DMS153 treated with DMSO at 0.1 percent for 48 hours (cell line): ENCODE measurements around the gene SRL.
"Not testable (repeated sequence)": the region's sequence is repeated elsewhere in the genome, so short reads cannot be mapped to it uniquely, and the experiment has no call there.

Experiments used
- DNase-seq: peaks from one replicate; lab custom pipeline; 2025; ENCODE audit not compliant: unreplicated experiment; lab: John Stamatoyannopoulos, UW

The SRL gene

DNA sequence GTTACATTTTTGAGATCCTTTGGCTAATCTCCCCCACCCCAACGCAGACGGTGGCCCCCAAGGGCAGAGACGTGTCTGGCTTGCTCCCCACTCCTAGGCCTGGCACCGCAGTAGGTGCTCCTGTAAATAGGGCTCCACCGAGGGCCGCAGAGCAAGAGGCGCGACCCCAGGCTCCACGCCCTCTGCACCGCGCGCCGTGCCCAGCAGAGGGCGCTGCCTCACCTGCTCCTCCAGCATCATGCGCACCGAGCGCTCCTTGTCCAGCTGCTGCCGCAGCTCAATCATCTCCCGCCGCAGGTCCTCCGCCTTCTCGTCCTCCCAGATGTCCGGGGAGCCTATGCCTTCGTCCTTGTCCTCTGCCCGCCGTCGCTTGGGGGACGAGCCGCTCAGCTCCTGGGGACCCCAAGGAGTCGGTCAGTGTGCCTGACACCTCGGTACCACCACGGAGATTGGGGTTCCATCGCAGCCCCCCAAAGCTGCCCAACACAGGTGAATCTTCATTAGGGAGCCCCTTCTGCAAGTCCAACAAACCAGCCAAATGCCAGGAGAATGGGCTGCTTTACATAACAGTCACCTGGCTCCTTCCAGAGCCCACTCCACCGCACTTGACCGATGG lies 19.8 kb upstream of the SRL start:
- no peak for DNase-seq

DNA sequence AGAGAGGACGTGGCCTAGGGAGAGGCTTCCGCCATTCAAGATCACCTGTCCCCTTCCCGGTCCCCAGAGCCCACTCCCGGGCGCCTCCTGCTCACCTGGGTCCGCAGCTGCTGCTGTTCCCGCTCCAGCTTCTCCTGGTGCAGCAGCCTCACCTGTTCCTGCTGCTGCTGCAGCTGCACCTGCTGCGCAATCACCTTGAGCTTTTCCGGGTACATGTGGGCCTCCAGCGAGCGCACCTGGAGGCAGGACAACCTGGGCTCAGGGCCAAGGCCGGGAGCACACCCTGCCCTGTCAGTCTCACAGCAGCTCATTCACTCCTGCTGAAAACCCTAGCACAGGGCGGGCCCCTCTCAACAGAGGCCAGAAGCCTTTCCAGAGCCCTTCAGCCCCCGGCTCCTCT lies 18.5 kb upstream of the SRL start:
- peak; percentile 95 for DNase-seq

DNA sequence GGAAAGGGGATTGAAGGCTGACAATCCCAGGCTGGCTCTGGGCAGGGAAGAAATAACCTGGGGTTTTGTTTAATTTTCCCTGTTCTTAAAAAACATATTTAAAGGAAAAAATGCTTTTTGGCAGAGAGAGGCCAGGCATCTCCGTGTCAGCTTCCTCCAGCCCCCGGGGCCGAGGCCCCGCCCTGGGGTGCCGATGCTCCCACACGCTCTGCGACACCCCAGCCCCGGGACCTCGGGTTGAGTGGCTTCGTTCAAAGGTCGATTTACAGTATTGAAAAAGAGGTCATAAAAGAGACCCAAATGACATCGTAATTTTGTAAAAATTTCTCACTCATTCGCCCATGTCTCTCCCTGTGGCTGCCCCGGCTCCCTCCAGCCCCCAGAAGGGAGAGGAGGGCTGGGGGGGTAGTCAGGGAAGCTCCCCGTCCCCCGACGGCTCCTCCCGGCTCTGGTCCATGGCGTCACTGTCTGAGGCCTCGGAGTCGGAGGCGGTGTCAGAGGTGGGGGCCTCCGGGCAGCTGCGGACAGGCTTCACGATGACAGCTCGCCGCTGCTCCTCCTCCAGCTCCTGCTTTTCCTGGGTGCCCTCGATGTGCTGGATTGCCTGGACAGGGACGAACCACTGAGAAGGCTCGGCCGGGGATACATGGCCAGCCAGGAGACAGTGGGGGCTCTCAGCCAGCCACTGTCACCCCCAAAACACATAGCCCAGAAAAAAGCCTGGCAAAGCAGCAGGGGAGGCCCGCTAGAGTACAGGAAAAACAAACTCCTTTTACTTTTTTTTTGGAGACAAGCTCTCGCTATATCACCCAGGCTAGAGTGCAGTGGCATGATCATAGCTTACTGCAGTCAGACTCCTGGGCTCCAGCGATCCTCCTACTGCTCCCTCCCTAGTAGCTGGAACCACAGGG lies 16.0 kb upstream of the SRL start:
- no peak for DNase-seq

DNA sequence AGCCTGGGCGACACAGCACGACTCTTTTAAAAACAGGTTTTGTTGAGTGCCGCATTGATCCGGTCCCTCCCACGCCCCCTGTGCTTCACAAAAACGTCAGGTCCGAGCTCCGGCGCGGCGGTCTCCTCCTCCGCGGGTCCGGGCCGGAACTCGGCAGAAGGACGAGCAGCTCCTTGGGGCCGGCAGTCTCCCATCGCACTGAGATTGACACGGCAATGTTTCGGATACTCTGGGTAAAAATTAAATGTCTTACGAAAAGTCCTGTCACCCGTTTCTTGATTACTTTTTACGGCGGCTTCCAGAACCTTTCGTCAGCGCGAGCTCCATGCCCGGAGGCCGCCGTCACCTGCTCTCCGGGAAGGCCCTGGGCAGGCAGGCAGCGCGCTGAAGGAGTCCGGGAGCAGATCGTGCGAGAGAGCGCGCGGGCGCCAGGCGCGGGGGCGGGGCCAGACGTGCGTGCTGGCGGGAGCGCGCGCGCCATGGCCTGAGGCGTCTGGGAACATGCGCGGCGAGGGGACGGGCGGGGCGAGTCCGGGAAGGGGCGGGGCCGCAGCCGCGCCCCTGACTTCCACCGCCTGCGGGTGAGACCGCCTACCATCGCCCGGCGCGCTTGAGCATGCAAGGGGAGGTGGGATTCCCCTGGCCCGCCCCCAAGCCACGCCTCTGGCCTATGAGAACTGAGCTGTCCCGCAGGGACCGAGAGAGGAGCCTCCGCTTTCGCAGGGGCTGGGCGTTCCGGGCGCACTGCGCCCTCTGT lies 11.7 kb upstream of the SRL start:
- DNase-seq = peak; percentile 98

DNA sequence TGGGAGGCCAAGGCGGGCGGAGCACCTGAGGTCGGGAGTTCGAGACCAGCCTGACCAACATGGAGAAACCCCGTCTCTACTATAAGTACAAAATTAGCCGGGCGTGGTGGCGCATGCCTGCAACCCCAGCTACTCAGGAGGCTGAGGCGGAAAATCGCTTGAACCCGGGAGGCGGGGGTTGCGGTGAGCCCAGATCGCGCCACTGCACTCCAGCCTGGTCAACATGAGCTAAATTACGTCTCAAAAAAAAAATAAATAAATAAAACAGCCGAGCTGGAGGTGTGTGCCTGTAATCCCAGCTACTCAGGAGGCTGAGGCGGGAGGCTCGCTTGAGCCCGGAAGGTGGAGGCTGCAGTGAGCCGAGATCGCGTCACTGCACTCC lies 11.1 kb upstream of the SRL start:
- not testable (repeated sequence) for DNase-seq

DNA sequence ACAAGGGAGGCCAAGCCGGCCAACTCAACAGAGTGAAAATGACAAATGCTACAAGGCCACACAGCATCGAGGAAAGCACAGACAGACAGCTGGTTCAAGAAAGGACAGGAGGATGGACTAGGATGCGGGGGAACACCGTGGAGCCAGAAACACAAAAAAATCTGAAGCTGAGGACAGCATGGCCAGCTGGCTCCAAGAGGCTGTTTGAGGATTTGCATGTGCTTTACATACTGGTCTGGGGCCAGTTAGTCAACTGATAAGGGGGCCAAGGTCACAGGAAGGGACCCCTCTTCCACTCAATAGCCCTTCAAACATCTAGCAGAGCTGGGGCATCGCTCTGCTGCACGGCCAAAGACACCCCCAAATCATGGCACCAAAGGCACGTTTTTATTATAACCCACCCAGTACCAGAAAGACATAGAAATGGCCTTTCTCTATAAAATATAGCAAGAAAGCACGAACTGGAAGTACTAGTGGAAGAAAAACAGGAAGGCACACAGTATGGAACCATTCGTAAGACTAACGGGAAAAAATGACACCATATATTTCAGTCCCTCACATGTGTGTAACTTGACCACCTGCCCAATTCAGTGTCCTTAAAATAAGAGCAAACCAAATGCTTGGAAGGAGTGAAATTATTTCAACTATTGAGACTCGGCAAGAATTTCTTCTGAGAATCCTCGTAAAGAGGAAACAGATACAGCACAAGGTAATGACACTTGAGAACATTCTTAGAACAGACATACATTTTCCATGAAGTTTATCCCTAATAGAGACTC lies 7.8 kb upstream of the SRL start:
- no peak for DNase-seq

DNA sequence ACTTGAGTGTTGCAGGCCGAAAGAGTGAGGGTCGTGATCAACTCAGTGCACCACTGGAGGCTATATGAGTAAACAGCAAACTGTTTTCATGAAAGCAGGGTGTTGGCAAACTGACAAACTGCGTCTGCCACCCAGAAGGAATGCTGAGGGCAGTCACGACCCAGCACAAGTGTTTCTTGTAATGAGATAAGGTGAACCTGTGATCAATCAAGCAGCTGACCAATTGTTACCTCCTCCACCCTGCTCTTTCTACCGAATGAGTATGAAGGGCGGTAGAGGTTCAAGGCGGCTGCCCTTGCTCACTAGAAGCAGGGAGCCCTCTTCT lies 5.5 kb upstream of the SRL start:
- no peak for DNase-seq

DNA sequence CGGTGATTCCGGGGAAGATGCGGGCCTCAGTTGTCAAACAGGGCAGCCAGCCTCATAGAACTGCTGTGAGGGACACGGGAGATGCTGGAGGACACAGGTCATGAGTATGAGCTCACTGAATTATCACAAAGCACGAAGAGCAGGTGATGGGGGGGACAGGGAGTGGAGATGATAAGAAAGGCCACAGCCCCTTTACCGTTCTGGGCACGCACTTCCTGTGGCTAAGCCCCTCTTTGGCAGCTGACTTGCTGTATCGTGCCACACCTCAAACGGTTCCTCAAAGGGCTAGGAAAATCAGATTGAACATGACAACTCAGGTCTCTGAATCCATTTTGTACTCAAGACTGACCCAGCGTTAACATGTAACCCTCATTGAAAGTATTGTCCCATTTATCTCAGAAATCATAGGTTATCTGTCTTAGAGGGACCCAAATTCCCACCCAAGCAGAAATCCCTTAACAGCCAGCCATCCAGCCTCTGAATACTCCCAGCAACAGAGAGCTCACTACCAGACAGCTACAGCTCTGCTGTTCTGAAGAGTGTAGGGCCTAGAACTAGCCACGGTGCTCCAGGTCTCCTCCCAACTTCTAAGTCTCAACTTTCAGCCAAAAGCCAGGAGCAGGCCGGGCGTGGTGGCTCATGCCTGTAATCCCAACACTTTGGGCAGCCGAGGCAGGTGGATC lies 5.0 kb upstream of the SRL start:
- DNase-seq = no peak

DNA sequence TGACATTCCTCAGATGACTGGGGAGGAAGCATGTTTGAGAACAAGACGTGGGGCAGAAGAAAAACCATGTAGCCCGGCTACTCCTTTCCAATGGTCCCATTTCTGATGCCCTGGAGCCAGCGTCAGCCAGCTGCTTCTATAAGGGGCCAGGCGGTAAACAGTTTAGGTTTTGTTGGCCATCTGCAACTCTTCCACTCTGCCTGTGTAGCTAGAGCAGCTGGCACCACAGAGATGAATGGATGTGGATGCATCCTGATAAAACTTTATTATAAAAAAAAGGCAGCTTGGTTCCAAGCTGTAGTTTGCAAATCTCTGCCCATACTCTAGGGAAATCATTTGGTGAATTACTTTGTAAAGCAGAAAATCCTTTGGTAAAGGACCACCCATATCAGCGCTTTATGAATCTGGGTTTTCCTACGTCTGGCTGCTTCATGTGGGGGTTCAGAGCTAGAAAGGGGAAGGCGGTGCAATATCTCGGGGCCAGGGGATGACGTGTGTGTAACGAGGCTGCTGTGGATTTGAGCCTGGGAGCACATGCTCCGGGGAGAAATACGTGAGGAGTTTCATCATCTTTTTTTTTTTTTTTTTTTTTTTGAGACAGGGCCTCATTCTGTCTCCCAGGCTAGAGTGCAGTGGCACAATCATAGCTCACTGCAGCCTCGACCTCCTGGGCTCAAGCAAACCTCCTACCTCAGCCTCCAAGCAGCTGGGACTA lies 3.4 kb upstream of the SRL start:
- DNase-seq = no peak

DNA sequence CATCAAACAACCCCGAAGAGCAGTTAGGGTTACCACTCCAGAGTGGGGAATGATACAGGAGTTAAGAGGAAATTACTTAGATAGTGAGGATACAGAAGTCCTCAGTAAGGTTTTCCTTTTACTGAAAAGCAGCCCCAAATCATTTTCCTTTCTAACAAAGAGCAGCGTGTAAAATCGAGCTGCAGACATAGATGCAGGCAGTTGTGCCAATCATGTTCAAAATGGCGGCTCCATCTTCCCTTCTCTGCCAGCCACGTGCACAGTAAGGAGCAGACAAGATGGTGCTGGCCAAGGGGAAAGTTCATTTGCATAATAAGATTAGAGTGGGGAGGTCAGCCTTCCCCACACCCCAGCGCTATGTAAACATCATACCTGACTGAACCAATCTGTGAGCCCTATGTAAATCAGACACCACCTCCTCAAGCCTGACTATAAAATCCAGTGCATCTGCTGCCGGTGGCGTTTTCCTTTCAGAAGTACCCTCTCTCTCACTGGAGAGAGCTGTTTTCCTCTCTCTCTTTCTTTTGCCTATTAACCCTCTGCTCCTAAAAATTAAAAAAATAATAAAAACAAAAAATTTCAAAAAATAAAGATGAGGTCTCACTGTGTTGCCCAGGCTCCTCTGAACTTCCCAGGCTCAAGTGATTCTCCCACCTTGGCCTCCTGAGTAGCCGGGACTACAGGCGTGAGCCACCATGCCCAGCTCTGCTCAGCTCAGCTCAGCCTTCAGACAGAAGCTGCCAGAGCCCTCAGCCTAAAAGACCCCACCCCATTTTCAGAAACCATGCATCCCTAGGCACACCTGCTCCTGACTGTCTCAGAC lies 2.6 kb upstream of the SRL start:
- no peak for DNase-seq

DNA sequence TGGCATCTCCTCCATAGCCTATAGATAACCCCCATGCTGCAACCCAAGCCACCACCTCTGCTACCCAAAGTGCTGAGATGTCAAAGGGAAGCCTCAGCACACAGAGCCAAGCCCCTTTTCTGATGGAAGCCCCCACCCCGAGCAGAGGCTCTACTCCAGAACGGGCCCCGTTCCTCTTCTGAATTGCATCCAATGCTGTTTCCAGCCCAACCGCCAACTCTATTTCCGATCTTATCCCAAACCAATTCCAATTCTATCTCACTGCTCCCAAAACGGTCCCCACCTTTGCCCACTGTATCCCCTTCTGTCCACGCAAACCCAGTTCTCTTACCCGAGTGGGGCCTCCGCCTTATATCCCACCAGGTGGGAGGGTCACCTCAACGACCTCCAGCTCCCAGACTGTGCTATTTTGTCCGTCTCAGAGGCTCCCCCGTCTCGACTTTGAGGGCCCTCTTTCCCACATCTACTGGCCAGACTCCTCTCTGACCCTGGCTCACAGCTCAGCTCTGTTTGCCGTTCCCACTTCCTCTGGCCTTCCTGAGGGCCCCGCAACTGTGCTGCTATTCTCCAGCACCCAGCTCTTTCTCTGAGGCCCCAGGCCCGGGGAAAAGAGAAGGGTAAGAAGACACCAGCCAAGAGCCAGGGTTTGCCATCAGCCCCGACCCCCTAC lies 487 bp downstream of the SRL start:
- no peak for DNase-seq

DNA sequence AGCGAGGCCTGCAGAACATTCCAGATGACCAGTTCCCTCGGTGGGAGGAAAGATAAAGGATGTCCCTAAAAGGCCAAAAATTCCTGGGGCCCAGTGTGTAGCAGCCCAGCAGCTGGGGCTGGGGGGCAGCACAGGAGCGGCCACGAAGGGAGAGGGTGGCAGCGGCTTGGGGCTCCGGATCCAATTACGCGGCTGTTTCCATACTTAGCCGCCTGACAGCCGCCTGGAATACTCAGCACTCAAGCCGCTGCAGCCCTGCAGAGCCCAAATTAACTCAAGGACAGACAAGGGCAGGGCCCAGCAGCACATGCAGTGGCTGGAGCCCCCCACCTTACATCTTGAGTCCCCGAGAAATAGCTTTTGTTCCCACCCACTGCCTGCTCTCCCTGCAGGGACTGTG lies 1.3 kb downstream of the SRL start:
- DNase-seq = no peak

DNA sequence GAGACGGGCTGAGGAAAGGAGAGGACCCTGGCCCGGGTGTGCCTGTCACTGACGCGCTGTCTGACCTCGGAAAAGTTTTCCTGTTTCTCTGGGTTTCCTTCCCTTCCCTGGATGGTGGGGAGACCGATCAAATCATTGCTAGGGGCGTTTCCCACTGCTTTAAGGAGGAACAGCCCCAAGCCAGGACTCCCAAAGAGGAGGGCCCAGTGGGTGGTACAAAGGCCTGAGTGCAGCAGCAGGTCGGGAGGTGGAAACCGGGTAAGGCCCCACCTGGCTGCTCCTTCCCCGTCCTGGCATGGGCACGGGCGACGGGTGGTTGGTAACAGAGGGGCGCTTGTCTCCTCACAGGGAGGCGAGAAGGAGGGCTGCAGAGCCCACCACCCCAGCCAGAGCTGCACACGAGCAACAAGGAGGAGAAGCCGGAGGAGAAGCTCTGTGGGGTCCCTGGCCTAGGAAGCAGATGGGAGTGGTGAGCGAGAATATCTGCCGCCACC lies 2.2 kb downstream of the SRL start:
- no peak for DNase-seq

DNA sequence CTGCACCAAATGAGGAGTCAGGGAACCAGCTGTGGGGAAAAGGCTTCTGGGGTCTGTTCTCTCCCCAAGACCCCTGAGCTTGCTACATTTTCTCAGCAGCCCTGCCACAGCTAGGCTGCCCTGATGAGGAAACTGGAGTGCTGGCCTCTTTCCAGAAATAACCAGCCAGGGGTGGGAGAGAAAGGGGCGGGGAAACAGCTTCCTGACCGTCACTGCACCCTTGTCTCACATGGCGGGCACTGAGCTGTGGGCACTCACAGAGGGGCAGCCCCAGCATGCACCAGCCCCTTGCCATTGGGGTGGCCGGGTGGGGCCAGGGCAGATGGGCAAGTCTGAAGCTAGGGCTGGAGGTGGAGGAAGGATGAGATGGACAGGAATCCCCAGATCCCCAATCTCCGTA lies 2.9 kb downstream of the SRL start:
- no peak for DNase-seq

DNA sequence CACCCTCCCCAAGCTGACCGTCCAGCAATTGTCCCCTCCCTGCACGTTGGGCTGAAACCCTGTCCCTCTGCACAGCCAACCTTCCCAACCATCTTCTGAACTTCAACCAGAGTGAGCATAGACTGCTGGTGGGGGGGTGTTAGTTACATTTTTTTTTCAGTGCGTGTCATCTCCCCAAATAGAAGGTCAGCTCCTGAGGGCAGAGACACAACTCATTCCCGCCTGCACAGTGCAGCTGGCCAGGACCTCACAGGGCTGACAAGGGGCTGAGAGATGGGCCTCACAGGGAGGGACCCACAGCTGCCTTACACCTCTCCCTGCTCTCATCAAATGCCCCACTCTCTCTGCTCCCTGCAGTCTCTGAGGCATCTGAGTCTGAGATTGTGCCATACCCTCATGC lies 8.4 kb downstream of the SRL start:
- DNase-seq = no peak

DNA sequence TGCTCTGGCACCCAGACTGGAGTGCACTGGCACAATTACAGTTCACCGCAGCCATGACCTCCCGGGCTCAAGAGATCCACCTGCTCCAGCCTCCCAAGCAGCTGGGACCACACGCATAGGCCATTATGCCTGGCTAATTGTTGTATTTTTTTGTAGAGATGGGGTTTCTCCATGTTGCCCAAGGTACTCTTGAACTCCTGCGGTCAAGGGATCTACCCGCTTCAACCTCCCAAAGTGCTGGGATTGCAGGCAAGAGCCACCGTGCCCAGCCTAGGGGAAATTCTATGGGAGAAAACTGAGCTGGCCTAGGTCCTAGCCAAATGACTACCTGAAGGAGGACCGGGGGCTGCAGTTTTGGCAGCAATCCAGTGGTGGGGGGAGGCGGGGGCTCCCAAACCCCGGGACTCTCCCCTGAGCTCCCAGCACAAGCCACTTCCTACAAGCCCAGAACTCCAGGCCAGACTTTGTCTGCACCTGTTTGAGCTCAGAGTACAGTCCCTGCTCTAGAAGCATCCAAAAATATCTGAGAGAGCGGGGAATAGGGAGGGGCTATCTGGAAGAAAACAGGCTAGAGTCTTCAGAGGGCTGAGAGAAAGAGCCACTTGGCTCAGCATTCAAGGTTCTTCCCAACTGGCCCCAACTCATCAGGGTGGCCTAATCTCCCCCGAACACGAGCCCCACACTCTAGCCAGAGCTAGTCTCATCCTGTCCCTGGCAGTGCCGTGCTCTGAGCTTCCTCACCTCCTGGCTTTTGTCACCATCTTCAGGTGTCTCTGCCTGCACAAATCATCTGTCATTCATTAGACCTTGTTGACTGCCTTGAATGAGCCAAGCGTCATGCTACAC lies 9.1 kb downstream of the SRL start:
- no peak for DNase-seq

DNA sequence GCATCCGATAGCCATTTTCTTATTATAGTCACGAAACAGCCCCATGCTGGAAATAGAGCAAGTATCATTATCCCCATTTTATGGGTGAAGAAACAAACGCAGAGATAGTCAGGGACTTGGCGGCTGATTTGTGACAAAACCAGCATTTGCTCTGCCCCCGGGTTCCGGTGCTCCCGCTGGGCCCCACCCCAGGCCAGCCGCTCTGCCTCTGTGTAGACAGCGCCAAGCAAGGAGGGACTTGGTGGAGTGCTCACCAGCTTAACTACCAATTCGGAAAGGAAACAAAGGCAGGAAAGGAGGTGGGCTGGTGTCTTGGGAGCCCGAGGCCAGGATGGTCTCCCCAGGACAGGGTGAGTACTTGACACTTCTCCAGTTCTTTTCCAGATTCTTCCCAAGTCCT lies 10.0 kb downstream of the SRL start:
- no peak for DNase-seq

DNA sequence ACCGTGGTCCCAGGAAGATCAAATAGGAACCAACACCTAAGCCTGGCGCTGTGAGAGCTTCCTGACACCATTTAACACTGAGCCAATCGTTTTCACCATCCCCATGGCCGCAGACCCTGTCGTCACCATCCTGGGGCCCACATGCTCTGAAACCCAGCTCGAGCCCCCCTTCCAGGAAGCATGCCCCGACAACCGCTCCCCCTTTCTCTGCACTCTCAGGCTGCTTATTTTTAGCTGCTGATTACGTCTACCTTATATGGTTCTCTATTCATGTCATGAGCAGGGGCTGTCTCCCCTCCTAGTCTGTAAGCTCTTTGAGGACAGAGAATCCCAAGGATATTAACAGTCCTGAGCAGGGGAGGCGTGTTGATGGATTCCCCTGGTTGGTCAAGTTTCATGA lies 10.5 kb downstream of the SRL start:
- DNase-seq = no peak
